D341Med (cell line): ENCODE results near the gene KLHL29.

Experiments
- DNase-seq: peaks from one replicate; pipeline ENCODE4 v3.0.0; 2012; ENCODE audit warnings: low spot score

The KLHL29 gene

GRCh38 chr2:23682481-23682880 lies 297.5 kb downstream of the KLHL29 start:
- DNase-seq: no peak

GRCh38 chr2:23683001-23683400 lies 298.0 kb downstream of the KLHL29 start:
- DNase-seq: no peak

- DNase-seq: no peak
Measured at GRCh38 chr2:23684395-23685176, 299.6 kb downstream of the KLHL29 start.

GRCh38 chr2:23685181-23685580 lies 300.2 kb downstream of the KLHL29 start:
- DNase-seq: no peak

- no peak for DNase-seq
Measured at GRCh38 chr2:23685706-23686105, 300.7 kb downstream of the KLHL29 start.

GRCh38 chr2:23686405-23687029 lies 301.5 kb downstream of the KLHL29 start:
- no peak for DNase-seq

GRCh38 chr2:23687214-23687613 lies 302.2 kb downstream of the KLHL29 start:
- no peak for DNase-seq

- no peak for DNase-seq
Measured at GRCh38 chr2:23687713-23688112, 302.7 kb downstream of the KLHL29 start.

- DNase-seq: no peak
Measured at GRCh38 chr2:23688486-23689130, 303.6 kb downstream of the KLHL29 start.

- no peak for DNase-seq
Measured at GRCh38 chr2:23689131-23689700, 304.2 kb downstream of the KLHL29 start.

- no peak for DNase-seq
Measured at GRCh38 chr2:23689891-23690290, 304.9 kb downstream of the KLHL29 start.

- DNase-seq: no peak
Measured at GRCh38 chr2:23690421-23691105, 305.6 kb downstream of the KLHL29 start.

GRCh38 chr2:23691106-23691470 lies 306.1 kb downstream of the KLHL29 start:
- no peak for DNase-seq

- no peak for DNase-seq
Measured at GRCh38 chr2:23691565-23691964, 306.6 kb downstream of the KLHL29 start.

GRCh38 chr2:23692263-23692662 lies 307.3 kb downstream of the KLHL29 start:
- no peak for DNase-seq

GRCh38 chr2:23692851-23693605 lies 308.0 kb downstream of the KLHL29 start:
- DNase-seq: no peak

- no peak for DNase-seq
Measured at GRCh38 chr2:23693606-23693951, 308.6 kb downstream of the KLHL29 start.

- no peak for DNase-seq
Measured at GRCh38 chr2:23694058-23695045, 309.4 kb downstream of the KLHL29 start.

- no peak for DNase-seq
Measured at GRCh38 chr2:23695214-23695889, 310.4 kb downstream of the KLHL29 start.
